NCI-H2081 (cell line): Measurements from ENCODE around the gene ADORA2B.
"Not testable (repeated sequence)": the region's sequence is repeated elsewhere in the genome, so short reads cannot be mapped to it uniquely, and the experiment has no call there.

Experiments
- DNase-seq, 2 experiments: peaks; one replicate each; lab custom pipeline; 2025; lab: John Stamatoyannopoulos, UW

The ADORA2B gene

DNA sequence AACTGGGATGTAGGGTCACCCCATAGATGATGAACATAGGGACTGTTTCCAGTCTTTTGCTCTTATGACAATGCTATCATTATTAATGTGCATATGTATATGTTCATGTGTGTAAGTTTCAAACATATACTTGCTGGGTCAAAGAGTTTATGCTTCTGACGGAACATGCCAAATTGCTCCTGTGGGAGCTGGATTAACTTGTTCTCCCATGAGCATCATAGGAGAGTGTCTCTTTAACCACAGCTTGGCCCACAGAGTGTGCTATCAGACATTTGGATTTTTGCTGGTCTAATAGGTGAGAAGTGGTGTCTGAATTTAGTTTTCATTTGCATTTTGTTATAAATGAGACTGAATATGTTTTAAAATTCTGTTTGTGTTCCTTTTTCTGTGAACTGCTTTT lies 22.3 kb upstream of the ADORA2B start:
- no peak for DNase-seq

DNA sequence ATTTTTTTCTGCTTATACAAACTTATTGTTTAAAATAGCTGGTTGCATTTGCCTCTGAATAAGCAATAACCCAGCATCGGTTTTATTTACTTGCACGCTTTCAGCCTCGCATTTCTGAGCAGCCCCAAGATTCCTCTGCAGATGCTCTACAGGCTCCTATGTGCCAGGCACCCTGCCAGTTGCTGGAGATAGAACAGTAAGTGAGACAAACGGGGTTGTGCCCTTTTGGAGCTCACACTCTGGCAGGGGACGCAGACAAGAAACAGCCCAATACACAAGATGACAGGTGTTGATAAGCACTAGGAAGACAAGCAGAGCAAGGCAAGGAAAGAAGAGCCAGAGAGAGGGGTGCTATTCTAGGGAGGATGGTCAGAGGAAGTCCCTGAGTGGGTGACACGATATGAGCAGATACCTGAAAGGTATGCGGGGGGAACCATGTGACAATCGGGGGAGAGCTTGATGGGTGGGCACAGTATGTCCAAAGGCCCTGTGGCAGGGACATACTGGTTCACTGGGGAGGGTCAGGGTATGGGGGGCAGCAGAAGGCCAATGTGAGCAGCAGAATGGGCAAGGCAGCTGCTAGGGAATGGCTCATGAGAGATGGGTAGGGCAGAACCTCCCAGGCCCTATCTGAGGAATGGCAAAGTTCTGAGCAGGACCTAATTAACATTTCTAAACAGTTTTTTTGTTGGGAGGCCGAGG lies 18.7 kb upstream of the ADORA2B start:
- DNase-seq = no peak

DNA sequence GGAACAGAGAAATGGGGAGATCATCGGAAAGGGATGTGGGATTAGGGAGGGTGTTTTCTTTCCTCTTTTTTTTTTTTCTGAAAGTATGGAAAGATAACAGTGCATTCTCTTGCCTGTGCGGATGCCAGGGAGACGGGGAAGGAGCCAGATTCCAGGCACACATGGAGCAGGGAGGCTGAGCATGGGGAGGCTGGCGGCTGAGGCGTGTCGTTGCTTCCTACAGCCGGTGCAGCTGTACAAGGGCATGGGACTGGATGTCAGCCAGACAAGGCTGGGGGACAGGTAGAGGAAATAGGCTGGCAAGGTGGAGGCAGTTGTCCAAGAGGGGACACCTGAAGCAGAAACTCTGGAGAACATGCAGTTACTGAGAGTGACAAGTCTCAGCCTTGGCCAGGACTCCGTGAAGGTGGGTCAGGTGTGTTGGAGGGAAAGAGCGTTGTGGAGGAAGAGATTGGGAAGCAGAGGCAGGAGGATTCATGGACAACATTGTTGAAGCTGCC lies 16.6 kb upstream of the ADORA2B start:
- DNase-seq = no peak

DNA sequence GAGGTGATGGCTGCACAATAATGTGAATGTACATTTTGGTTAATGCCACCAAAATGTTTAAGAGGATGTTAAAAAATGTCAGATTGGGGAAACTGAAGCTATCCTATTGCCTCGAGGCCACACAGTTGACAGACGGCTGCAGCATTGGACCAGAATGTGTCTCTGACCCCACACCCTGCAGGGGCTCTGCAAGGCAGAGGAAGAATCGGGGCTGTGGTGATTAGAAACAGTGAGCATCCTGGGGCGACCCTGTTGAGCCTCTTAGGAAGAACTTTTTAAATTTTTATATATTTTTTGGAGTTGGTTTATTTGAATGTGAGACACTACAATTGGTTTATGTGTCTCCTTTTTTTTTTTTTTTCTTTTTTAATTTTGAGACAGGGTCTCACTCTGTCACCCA lies 15.0 kb upstream of the ADORA2B start:
- no peak for DNase-seq

DNA sequence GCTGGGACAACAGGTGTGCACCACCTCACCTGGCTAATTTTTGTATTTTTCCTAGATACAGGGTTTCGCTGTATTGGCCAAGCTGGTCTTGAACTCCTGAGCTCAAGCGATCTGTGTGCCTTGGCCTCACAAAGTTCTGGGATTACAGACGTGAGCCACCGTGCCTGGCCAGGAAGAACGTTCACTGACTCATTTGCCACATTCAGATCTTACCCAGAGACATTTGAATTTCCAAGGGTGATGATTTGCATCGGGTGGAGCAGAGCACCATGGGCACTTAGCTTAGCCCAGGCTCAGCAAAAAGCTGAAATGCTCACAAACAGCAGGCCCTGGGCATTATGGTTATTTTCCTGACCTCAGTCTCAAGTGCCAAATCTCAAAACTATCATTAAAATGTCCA lies 14.5 kb upstream of the ADORA2B start:
- DNase-seq = no peak

- DNase-seq = no peak
These were observed 13.5 kb upstream of the ADORA2B start for GRCh38 chr17:15931394-15931793.

DNA sequence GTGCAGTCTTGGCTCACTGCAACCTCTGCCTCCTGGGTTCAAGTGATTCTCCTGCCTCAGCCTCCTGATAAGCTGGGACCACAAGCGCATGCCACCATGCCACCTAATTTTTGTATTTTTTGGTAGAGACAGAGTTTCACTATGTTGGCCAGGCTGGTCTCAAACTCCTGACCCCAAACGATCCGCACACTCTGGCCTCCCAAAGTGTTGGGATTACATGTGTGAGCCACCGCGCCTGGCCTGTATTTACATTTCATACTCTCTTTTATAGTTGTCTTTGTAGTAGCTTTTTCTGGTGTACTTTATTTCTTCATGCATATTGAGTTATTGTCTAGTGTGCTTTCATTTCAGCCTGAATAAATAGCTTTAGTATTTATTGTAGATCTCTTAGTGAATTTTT lies 10.1 kb upstream of the ADORA2B start:
- DNase-seq = no peak

DNA sequence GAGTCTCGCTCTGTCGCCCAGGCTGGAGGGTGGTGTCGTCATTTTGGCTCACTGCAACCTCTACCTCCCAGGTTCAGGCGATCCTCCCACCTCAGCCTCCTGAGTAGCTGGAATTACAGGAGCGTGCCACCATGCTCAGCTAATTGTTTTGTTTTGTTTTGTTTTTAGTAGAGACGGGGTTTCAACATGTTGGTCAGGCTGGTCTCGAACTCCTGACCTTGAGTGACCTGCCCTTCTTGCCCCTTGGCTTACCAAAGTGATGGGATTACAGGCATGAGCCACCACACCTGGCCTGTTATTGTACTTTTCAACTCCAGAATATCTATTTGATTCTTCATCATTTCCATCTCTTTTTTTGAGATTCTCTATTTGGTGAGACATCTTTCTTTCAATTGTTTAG lies 9.0 kb upstream of the ADORA2B start:
- DNase-seq = no peak

DNA sequence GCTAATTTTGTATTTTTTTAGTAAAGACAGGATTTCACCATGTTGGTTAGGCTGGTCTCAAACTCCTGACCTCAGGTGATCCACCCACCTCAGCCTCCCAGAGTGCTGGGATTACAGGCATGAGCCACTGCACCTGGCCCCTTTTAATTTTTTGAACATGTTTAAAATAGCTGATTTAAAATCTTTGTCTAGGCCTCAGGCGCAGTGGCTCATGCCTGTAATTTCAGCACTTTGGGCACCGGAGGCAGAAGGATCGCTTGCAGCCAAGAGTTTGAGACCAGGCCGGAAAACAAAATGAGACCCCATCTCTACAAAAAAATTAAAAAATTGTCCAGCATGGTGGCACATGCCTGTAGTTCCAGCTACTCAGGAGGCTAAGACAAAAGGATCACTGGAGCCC lies 8.4 kb upstream of the ADORA2B start:
- DNase-seq = not testable (repeated sequence)

GRCh38 chr17:15941781-15942180 lies 3.1 kb upstream of the ADORA2B start:
- DNase-seq = no peak

DNA sequence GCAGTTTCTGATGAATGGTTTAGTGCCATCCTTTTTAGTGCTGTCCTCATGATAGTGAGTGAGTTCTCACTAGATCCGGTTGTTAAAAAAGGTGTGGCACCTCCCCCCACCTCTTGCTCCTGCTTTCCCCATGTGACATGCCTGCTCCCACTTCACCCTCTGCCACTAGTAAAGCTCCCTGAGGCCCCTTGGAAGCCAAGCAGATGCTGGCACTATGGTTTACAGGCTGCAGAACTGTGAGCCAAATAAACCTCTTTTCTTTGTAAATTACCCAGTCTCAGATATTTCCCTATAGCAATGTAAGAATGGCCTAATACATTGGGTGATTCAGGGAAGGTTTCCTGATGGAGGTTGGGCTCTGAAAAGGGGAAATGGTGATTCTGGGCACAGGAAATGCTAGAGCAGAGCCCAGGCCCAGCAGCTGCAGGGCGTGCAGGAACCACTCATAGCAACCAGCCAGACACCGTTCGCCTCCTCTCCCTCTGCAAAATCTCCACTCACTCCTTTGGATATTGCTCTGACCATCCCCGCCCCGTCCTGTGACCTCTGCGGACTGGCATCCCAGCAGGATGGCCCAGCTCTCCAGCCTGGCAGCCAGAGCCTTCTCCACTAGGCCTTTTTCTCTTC lies 2.6 kb upstream of the ADORA2B start:
- DNase-seq = no peak

DNA sequence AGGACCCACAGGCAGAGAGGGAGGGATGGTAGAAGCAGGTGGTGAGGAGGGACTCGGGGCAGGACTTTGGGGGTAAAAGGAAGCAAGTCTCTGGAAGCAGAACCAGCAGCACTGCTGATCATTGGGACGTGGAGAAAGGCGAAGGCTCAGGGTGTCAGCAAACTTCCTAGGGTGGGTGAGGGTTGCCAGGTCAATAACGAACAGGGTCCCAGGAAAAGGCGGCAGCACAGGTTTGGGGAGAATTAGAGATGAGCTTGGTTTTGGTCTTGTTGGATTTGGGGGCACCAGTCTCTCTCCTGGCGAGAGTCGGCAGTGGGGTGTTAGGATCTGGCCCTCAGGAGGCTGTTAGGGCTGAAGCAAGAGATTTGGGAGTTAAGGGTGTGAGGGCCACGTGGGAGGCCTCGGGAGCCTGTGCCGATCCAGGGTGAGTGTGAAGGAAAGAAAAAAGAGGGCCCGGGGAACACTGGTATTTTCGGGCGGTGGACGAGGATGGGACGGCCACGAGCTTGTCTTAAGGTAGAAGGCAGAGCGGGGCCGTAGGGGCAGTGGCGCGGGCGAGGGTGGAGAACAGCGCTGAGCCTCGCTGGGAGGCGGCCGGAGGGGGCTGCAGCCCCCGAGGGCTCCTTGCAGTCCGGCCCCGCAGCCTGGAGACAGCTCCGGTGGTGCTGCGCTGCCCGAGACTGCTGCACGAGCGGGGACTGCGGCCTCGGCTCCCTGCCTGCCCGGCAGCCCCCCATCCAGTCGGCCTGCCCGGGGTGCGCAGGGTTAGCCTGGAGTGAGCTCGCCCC lies 765 bp upstream of the ADORA2B start:
- DNase-seq = no peak

- no peak for DNase-seq
These were observed 729 bp downstream of the ADORA2B start for GRCh38 chr17:15945527-15946191.

DNA sequence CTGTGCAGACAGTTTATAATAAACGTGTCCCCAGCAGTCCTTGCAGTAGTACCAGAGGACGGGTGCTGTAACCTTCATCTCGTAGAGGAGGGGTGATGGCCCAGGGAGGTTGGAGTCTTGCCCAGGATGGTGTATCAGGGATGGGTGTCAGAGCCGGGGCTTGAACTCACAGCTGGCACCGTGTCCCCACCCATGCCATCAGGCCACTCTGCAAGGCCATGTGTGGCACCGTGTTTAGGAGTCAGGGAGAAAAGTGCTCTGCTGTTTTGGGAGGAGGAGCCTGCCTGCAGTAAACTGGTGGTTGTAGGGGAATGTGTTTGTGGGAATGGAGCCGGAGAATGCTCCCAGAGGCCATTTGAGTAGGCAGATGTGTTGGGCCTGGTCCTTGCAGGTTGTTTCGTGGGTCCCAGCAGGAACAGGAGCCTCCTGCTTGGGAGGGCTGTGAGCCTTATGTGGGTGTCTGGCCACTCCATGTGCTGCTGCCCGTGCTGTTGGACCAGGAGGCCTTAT lies 1.7 kb downstream of the ADORA2B start:
- DNase-seq = no peak

DNA sequence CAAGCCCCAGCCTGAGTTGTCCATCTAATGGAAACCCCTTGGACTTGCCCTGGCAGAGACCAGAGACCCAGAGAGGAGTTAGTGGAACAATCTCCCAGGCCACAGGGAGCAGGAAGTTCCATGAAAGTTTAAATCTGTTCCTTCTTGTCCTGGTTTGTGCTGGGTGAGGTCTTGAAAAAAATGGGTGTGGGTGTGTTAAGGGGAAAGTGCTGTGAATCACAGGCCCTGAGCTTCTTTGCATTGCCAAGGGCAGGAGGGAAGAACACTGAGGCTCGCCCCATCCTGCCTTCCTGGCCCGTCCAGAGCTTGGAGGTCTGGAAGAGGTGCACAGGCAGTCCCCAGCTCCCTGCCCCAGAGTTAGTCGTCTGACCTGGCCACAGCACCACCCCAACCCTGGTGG lies 2.3 kb downstream of the ADORA2B start:
- no peak for DNase-seq

GRCh38 chr17:15947976-15948752 lies 3.2 kb downstream of the ADORA2B start:
- DNase-seq = no peak

GRCh38 chr17:15951368-15952047 lies 6.6 kb downstream of the ADORA2B start:
- no peak for DNase-seq

- no peak for DNase-seq
These were observed 7.2 kb downstream of the ADORA2B start for GRCh38 chr17:15952048-15952532.

- DNase-seq = no peak
These were observed 8.2 kb downstream of the ADORA2B start for GRCh38 chr17:15952916-15953790.

DNA sequence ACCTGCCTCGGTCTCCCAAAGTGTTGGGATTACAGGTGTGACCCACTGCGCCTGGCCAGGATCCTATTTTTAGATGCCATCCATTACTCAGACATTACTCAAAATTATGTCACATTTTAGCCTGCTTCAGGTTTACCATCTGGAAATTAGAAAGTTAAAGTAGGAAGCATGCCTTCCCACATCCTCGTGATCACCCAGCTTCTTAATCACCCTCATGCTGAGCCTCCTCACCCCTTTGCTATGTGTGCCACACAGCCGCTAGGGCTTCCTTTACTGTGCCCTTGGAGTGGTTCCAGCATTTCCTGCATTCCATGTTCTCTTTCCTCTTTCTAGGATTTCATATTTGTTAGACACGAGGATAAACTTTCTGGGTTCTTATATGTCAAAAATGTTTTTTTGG lies 9.3 kb downstream of the ADORA2B start:
- no peak for DNase-seq
